K562 (cell line): Measurements from ENCODE around the gene ACAP2. TPM values are rescaled to one million over a fixed set of nuclear protein-coding genes. Genes with fewer than 3 reads are reported as not detected.
A peak's percentile ranks its signal among the peaks of the same experiment; 100 is the strongest.

Experiments used
- ARID2 ChIP-seq: fragments of 450-650 bp; IDR thresholded peaks from 2 replicates; pipeline ENCODE4 v1.6.1; 2017; ENCODE audit warnings: antibody characterized with exemption, mild to moderate bottlenecking
- ATF4 ChIP-seq: fragments of 450-650 bp; formaldehyde crosslinking; IDR thresholded peaks from 2 replicates; pipeline ENCODE4 v1.4.0; 2022; ENCODE audit warnings: mild to moderate bottlenecking, moderate library complexity
- BDP1 ChIP-seq: IDR thresholded peaks from 3 replicates; pipeline ENCODE4 v1.6.1; 2011; ENCODE audit not compliant: insufficient read length, insufficient read depth
- CCNT2 ChIP-seq: IDR thresholded peaks from 2 replicates; pipeline ENCODE4 v1.6.1; 2011; ENCODE audit warnings: borderline replicate concordance, low read depth, mild to moderate bottlenecking, moderate library complexity, mixed read lengths, low read length; ENCODE audit not compliant: insufficient read length; ENCODE audit errors: extremely low read depth
- CREB3L1 ChIP-seq: fragments of 450-650 bp; IDR thresholded peaks from 2 replicates; pipeline ENCODE4 v1.6.1; 2014; ENCODE audit warnings: low read depth, mild to moderate bottlenecking, moderate library complexity, borderline replicate concordance
- EHMT2 ChIP-seq: fragments of 450-650 bp; IDR thresholded peaks from 2 replicates; pipeline ENCODE4 v1.6.1; 2018; ENCODE audit warnings: antibody characterized with exemption
- GTF2A2 ChIP-seq: IDR thresholded peaks from 2 replicates; pipeline ENCODE4 v1.6.1; 2016; ENCODE audit warnings: mild to moderate bottlenecking, missing genetic modification characterization, missing compliant biosample characterization
- HEY1 ChIP-seq: fragments of 250-450 bp; sonication (Bioruptor Pico); IDR thresholded peaks from 2 replicates; pipeline ENCODE4 v1.5.0; 2020; ENCODE audit warnings: mild to moderate bottlenecking, moderate library complexity, borderline replicate concordance
- HOXB6 ChIP-seq: fragments of 250-450 bp; sonication (Bioruptor Pico); IDR thresholded peaks from 2 replicates; pipeline ENCODE4 v1.5.1; 2022; ENCODE audit warnings: mild to moderate bottlenecking, borderline replicate concordance
- IRF1 ChIP-seq: sonication (generic); formaldehyde crosslinking; IDR thresholded peaks from 2 replicates; pipeline ENCODE4 v1.8.0; 2022; ENCODE audit warnings: missing genetic modification reagents, mild to moderate bottlenecking, borderline replicate concordance
- MNT ChIP-seq, 2 experiments: fragments of 450-650 bp; conservative IDR thresholded peaks; 2 replicates each; pipeline ENCODE4 v1.6.1; 2017; ENCODE audit warnings: mild to moderate bottlenecking in 2 of 2, moderate library complexity in 2 of 2
- RNF219 ChIP-seq: fragments of 250-450 bp; sonication (Bioruptor Pico); IDR thresholded peaks from 2 replicates; pipeline ENCODE4 v1.5.0; 2022; ENCODE audit warnings: mild to moderate bottlenecking
- SLC30A9 ChIP-seq: fragments of 250-450 bp; sonication (Bioruptor Pico); IDR thresholded peaks from 2 replicates; pipeline ENCODE4 v1.8.0; 2022; ENCODE audit warnings: mild to moderate bottlenecking, moderate library complexity
- SMARCA4 ChIP-seq: fragments of 450-650 bp; IDR thresholded peaks from 2 replicates; pipeline ENCODE4 v1.6.1; 2016
- SP2 ChIP-seq: IDR thresholded peaks from 2 replicates; pipeline ENCODE4 v1.6.1; 2011; ENCODE audit warnings: mild to moderate bottlenecking, low read depth, low read length, moderate library complexity; ENCODE audit not compliant: poor library complexity, severe bottlenecking; ENCODE audit errors: extremely low read depth
- SRSF3 ChIP-seq: fragments of 200-400 bp; formaldehyde crosslinking; IDR thresholded peaks from 2 replicates; pipeline ENCODE4 v1.6.1; 2016; ENCODE audit warnings: mild to moderate bottlenecking, low read length, moderate library complexity; ENCODE audit not compliant: insufficient read depth
- TAF15 ChIP-seq: fragments of 200-400 bp; formaldehyde crosslinking; IDR thresholded peaks from 2 replicates; pipeline ENCODE4 v1.6.1; 2017; ENCODE audit warnings: mild to moderate bottlenecking, low read depth, low read length, moderate library complexity
- TCFL5 ChIP-seq: fragments of 250-450 bp; sonication (Bioruptor Pico); conservative IDR thresholded peaks from 2 replicates; pipeline ENCODE4 v1.6.1; 2021; ENCODE audit warnings: mild to moderate bottlenecking, moderate library complexity, matching md5 sums
- TRIM24 ChIP-seq, 2 experiments: fragments of 450-650 bp; IDR thresholded peaks; 2 replicates each; pipeline ENCODE4 v1.6.1; 2016
- ZNF41 ChIP-seq: fragments of 250-450 bp; sonication (Bioruptor Pico); conservative IDR thresholded peaks from 2 replicates; pipeline ENCODE4 v1.4.0; 2020; ENCODE audit warnings: mild to moderate bottlenecking
- ZNF586 ChIP-seq: fragments of 450-650 bp; formaldehyde crosslinking; conservative IDR thresholded peaks from 2 replicates; pipeline ENCODE4 v1.4.0; 2020; ENCODE audit warnings: mild to moderate bottlenecking, moderate library complexity
- polyA plus RNA-seq, 8 experiments: library from polyadenylated mRNA; depleted of rRNA in 4 of 8; stranded (reverse) in 5 of 8; unstranded in 3 of 8; fragments of >200 nt; fragmentation: Nextera tagmentation in 2 of 8; fragmentation: Illumina TruSeq in 1 of 8; extraction: Ambion mirVana in 2 of 8; extraction: Trizol in 1 of 8; gene quantifications; 2 replicates each; pipeline versions ENCODE4 v1.2.1 to v1.2.3, GENCODE V29; 2011 to 2014; ENCODE audit warnings: inconsistent platforms in 1 of 8, missing spikeins in 1 of 8
- total RNA-seq, 7 experiments: library from RNA; depleted of rRNA in 6 of 7; stranded (reverse); fragments of >200 nt in 6 of 7; fragmentation: Illumina TruSeq in 2 of 7; extraction: Trizol in 2 of 7; gene quantifications; 2 replicates each; pipeline versions ENCODE4 v1.2.1 to v1.2.3, GENCODE V29; 2011 to 2021; ENCODE audit warnings: low replicate concordance in 1 of 7

Gene ACAP2
- total and polyA plus RNA-seq, 9 of the 15 experiments (the other 6 are each of a cell fraction or from before 2014, with no cell fraction given): 10.6 to 52.7 (median 34.4) TPM

GRCh38 chr3:195259475-195260279 lies 183.1 kb downstream of the ACAP2 start (continued):
- no peak for TF ChIP-seq RNF219 (CRISPR knock-in tag)
- TF ChIP-seq TCFL5 (CRISPR knock-in tag): no peak
- TF ChIP-seq HEY1 (CRISPR knock-in tag): no peak
- no peak for TF ChIP-seq BDP1
- TF ChIP-seq SLC30A9 (CRISPR knock-in tag): no peak
- no peak for TF ChIP-seq SMARCA4
- no peak for TF ChIP-seq TRIM24 (IDR thresholded peaks at IDR 0.05)
- peak in 1 of 2 experiments; percentile 69; a peak in 1 of 4 replicates for TF ChIP-seq MNT (conservative IDR thresholded peaks at IDR 0.05)
- TF ChIP-seq ATF4: no peak
- no peak for TF ChIP-seq SRSF3
- no peak for TF ChIP-seq HOXB6 (CRISPR knock-in tag)
- no peak for TF ChIP-seq EHMT2
- TF ChIP-seq CCNT2: peak; percentile 85
- peak; percentile 15; the same call in 1 of the 2 replicates for TF ChIP-seq GTF2A2 (tag)
- TF ChIP-seq ZNF41: no peak
- no peak for TF ChIP-seq ZNF586
- no peak for TF ChIP-seq SP2
- TF ChIP-seq CREB3L1: peak; percentile 45
- TF ChIP-seq TAF15: no peak
- no peak for TF ChIP-seq IRF1
- no peak for TF ChIP-seq ARID2
